HK-2 (cell line): ENCODE measurements around the gene NEMP1.
"Not testable (repeated sequence)": the region's sequence is repeated elsewhere in the genome, so short reads cannot be mapped to it uniquely, and the experiment has no call there.

Experiments
- DNase-seq: peaks from one replicate; pipeline ENCODE4 v3.0.0-alpha.2; 2018; ENCODE audit not compliant: unreplicated experiment

The NEMP1 gene

DNA sequence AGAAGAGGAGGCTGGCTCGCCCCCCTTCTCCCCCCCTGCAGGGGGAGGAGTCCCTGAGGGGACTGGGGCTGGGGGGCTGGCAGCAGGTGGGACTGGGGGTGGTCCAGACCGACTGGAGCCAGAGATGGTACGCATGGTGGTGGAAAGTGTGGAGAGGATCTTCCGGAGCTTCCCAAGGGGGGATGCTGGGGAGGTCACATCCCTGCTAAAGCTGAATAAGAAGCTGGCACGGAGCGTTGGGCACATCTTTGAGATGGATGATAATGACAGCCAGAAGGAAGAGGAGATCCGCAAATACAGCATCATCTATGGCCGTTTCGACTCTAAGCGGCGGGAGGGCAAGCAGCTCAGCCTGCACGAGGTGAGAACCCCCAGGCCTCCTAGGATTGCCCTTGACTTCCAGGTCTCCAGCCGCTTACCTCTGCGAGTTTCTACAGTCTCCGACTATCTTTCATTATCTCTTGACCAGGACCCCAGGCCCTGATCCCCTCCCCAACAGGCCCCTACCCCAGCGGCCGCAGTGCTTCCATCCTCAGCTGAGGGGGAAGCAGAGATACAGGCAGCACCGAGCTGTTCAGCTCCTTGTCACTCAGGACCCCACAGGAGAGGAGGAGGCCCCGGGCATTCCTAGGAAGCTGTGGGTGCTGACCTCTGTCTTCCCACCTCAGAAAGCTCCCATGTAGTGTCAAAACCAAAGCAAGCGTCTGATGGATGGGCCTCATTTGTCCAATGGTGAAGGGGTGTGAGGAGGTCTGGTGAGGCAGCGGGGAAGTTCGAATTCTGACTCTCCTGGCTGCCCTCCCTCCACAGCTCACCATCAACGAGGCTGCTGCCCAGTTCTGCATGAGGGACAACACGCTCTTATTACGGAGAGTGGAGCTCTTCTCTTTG, 13.3 kb upstream of the NEMP1 start:
- DNase-seq, result no peak

DNA sequence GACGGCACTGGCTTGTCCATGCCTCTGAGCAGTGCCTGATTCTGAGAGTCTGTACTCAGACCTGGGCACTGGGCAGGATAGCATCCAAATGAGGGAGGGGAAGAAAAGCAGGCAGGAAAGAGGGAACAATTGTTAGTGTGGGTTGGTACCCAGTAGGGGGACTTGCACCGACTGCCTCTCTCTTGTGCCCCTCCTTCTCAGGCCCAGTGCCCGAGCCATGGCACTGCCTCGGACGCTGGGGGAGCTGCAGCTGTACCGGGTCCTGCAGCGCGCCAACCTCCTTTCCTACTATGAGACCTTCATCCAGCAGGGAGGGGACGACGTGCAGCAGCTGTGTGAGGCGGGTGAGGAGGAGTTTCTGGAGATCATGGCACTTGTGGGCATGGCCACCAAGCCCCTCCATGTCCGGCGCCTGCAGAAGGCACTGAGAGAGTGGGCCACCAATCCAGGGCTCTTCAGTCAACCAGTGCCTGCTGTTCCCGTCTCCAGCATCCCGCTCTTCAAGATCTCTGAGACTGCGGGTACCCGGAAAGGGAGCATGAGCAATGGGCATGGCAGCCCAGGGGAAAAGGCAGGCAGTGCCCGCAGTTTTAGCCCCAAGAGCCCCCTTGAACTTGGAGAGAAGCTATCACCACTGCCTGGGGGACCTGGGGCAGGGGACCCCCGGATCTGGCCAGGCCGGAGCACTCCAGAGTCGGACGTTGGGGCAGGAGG, 12.5 kb upstream of the NEMP1 start:
- DNase-seq, result no peak

DNA sequence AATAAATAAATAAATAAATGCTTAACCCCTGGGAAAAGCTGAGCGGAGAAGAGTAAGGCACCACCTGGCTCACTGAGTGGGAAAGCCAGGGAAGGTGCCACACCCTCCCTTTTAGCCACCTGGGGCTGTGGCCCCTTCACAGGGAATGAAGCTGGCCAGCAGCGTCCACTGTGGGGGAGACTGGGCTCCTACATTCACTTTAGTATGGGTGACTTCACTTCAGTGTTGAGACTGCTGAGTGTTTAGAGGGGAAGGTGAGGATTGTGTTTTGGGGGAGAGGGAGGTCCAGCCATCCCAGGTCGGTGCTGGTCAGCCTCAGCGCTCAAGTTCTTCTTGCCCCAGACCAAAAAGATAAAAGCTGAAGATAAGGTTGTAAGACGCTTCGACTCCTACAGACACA, 11.9 kb upstream of the NEMP1 start:
- DNase-seq, result no peak

DNA sequence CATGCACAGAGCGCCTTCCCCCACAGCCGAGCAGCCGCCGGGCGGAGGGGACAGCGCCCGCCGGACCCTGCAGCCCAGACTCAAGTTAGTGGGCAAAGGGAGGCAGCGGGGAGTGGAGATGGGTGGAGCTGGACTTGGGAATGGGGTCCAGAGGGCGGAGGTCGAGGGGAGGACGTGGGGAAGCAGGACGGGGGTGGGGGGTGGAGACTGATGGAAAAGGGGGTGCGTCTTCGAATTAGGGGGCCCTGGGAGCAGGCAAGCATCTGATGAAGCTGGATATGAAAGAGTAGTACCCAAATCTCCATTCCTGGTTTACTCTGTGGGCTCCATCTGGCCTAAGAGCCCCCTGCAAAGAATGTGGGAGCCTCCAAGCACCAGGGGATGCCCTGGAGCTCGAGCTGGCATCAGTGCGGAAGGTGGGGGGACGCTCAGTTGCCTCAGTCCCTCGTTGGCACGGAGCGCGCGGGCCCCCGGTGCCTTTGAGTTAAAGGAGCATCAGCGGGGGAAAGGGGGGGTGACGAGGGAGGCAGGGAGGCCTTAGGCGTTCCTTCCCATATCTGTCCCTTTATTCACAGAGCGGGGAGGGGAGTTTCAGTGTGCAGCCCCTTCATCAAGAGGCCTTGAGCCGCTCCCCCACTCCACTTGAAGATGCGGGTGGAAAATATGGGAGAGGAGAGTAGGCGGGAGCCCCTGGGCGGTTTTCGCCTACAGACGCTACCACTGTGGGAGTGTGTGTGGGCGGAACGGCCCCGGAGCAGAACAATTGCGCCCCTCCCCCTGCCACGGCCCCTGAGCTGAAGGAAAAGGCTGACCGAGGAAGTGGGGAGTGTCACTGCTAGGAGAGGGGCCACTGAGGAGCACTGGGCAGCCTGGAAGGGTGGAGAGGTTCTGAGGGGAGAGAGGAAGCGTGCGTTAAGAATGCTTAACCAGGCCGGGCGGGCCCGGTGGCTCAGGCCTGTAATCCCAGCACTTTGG, 11.0 kb upstream of the NEMP1 start:
- DNase-seq, result peak; percentile 84

- DNase-seq, result peak; percentile 98
Observed at GRCh38 chr12:57088354-57089270, 10.0 kb upstream of the NEMP1 start, which contains the start of gene NAB2. TSS of gene NAB2 (plus strand) at chr12:57089114. CDS start at chr12:57089272, 158 bp downstream.

GRCh38 chr12:57087691-57088353, 9.2 kb upstream of the NEMP1 start:
- peak; percentile 93 for DNase-seq

DNA sequence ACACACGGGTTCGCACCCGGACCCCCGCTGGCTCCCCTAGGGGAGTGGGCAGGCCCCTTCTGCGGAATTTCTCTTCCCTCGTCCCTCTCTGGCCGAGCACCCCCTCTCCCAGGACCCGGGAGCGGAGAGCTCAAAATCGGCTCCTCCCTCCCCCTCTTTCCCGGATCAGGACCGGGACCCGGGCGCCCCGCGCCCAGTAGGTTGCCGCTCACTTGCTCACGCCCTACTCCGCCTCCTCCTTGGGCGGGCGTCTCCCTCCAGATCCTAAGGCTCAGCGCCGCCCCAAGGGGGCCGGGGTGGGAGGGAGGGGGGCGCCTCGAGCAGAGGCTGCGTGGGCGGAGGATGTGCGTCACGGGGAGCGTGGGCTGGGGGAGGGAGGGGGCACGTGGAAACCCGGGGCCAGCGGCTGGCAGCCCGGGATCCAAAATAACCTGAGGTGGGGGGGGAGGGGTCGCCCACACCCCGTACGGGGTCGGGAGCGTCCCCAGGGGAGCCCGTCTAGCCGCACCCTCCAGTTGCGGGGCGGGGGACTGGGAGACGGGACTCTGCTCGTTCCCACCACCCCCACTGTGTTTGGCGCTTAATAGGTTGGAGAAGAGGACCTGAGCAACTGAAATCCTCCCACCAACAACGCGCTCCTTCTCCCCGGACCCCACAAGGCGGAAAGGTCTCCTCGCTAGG, 8.6 kb upstream of the NEMP1 start:
- DNase-seq, result peak; percentile 91

- DNase-seq, result peak; percentile 73
Observed at GRCh38 chr12:57086493-57087009, 8.0 kb upstream of the NEMP1 start.

DNA sequence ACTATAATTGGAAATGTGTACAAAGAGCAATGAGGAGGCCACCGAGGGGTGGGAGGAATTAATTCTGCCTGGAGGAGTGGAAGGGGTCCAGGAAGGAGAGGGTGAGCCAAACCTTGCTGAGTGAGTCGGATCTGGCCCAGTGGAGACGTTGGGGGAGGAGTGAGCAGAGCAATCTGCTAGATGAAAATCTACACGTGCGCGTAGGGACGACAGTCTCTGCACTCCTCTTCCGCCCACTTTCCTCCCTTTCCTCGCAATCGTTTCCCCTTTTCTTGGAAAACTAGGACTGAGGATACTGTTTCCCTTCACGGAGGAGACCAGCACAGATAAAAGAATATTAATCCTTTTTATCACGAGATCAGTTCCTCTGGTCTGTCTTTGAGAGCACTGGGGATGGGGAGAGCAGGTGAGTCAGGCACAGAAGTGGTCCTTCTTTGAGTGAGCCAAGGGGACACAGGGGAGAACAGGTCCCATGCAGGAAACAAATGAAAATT, 7.5 kb upstream of the NEMP1 start:
- no peak for DNase-seq

- no peak for DNase-seq
Observed at GRCh38 chr12:57080855-57081254, 2.3 kb upstream of the NEMP1 start.

- no peak for DNase-seq
Observed at GRCh38 chr12:57079821-57080220, 1.2 kb upstream of the NEMP1 start.

DNA sequence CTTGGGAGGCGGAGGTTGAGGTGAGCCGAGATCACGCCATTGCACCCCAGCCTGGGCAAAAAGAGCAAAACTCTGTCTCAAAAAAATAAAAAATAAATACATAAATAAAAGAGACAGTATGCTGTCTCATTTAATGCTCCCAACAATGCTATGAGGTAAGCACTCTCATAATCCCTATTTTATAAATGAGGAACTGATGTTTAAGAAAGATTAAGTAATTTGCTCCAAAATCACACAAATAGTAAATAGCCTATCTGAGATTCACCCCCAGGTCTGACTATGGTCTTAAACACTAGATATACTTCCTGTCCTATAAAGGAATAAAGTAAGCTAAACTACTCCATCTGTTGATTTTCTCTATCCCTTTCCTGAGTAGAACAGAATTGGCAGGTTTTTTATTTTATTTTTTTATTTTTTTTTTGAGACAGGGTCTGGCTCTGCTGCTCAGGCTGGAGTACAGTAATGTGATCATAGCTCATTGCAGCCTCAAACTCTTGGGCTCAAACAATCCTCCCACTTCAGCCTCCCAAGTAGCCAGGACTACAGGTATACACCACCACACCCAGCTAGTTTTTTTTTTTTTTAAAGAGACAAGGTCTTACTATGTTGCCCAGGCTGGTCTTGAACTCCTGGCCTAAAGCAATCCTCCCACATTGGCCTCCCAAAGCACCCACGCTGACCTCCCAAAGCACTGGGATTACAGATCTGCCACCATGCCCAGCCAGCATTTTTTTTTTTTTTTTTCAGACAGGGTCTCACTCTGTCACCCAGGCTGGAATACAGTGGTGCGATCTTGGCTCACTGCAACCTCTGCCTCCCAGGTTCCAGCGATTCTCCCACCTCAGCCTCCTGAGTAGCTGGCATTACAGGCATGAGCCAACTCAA, 4.8 kb downstream of the NEMP1 start:
- DNase-seq, result not testable (repeated sequence)

- DNase-seq, result no peak
Observed at GRCh38 chr12:57072661-57073060, 5.9 kb downstream of the NEMP1 start.

GRCh38 chr12:57069523-57069922, 9.1 kb downstream of the NEMP1 start:
- DNase-seq, result peak; percentile 35

DNA sequence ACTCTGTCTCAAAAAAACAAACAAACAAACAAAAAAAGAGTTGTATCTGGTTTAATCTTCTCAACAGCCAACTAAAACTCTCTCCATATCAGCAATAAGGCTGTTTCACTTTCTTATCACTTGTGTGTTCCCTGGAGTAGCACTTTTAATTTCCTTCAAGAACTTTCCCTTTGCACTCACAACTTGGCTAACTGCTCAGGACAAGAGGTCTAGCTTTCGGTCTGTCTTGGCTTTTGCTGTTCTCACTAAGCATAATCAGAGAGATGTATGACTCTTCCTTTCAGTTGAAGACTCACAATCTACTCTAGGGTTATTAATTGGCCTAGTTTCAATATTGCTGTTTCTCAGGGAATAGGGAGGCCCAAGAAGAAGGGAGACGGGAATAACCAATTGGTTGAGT, 12.3 kb downstream of the NEMP1 start:
- DNase-seq, result no peak

DNA sequence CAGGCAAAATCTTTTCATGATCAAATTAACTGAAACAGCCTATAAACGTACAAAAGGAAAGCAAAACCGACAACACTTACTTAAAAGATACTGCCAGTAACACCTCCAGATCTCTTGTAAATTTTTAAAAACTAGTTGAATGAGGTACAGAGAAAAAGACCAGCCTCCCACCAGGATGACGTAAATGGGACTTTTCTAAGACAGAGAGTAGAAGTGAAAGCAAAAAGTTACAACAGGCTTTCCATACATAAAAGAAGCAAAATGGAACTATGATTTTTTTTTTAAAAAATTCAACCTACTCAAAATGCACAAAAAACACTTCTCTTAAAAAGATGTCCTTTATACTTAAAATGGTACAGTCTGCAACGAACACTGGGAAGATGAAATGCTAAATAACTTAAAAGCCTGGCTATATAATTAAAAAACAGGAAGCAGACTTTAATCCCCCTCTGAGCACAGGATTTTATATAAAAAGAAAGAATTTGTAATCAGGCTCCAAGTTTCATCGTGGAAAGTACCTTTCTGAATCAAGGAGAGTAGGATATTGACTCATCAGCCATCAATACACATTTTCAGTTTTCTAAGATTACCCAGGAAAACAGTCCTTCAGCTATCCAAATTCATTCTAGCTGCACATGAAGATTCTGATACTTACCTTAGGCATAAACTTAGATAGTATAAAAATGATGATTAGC, 14.5 kb downstream of the NEMP1 start:
- DNase-seq, result no peak

DNA sequence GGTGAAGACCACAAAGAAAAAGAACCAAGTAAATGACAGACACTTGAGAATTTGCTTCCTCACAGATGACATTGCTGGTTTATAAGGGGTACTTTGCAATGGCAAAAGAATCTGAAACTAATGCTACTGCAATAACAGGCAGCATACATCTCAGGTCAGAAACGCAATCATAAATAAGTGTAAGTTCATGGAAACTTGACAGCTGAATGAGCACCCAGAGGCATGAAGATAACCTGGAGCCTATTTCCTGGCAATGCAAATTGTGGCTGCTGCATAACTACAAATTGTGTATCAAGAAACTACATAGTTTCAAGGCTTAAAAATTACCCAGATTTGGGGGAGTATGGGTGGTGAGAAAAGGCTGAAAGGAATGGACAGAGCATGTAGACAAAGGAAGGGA, 20.1 kb downstream of the NEMP1 start:
- DNase-seq, result no peak
